HFF-Myc (cell line): Measurements from ENCODE around the gene MRPL24.

Experiments
- DNase-seq: peaks from one replicate; pipeline ENCODE4 v3.0.0-alpha.2; 2011; ENCODE audit warnings: low read depth; ENCODE audit errors: extremely low read depth
- H3K4me3 ChIP-seq: replicated peaks from 2 replicates; pipeline ENCODE4 v1.5.1; 2011; ENCODE audit warnings: low read depth, mild to moderate bottlenecking, control low read depth, low read length
- TF ChIP-seq, protein P1 (sequence below): IDR thresholded peaks from 2 replicates; pipeline ENCODE4 v1.5.1; 2012; ENCODE audit warnings: mild to moderate bottlenecking, low read depth, low read length, control low read depth; ENCODE audit errors: missing control alignments

The MRPL24 gene

DNA sequence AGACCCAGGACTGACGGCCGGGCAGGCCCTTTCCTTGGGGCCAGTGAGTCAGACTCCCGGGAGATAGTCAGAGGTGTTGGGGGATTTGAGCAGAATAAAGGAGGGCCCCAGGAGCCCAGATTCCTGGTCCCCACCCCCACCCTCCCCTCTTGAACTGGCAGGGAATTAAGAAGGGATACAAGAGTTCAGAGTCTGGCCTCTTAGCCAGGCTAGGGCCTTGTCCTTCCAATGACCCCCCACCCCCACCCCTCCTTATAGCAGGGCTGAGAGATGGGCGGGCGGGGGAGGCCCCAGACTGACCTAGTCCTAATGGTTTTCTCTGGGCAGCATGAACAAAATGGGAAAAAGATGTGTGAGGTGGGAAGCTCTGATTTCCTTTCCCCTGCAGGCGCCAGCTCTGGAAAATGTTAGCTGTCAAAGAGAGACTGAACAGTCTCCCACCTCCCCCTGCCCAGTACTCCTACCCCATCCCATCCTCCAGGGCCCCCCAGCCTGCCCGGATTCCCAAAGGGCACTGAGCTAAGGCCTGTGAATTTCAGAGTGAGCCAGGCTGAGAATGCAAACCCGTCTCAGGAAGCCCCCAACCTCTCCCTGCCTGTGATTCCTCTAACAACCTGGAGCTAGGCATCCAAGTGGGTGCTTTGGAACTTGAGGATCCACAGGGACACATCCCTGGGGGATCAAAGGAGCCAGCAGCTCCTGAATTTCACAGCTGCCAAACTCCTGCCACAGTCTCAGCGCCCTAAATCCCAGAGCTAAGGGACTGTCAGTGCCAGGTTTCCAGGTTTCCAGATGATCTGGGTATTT is 29.7 kb downstream of the MRPL24 start:
- TF ChIP-seq, protein P1, sequence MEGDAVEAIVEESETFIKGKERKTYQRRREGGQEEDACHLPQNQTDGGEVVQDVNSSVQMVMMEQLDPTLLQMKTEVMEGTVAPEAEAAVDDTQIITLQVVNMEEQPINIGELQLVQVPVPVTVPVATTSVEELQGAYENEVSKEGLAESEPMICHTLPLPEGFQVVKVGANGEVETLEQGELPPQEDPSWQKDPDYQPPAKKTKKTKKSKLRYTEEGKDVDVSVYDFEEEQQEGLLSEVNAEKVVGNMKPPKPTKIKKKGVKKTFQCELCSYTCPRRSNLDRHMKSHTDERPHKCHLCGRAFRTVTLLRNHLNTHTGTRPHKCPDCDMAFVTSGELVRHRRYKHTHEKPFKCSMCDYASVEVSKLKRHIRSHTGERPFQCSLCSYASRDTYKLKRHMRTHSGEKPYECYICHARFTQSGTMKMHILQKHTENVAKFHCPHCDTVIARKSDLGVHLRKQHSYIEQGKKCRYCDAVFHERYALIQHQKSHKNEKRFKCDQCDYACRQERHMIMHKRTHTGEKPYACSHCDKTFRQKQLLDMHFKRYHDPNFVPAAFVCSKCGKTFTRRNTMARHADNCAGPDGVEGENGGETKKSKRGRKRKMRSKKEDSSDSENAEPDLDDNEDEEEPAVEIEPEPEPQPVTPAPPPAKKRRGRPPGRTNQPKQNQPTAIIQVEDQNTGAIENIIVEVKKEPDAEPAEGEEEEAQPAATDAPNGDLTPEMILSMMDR: no peak

DNA sequence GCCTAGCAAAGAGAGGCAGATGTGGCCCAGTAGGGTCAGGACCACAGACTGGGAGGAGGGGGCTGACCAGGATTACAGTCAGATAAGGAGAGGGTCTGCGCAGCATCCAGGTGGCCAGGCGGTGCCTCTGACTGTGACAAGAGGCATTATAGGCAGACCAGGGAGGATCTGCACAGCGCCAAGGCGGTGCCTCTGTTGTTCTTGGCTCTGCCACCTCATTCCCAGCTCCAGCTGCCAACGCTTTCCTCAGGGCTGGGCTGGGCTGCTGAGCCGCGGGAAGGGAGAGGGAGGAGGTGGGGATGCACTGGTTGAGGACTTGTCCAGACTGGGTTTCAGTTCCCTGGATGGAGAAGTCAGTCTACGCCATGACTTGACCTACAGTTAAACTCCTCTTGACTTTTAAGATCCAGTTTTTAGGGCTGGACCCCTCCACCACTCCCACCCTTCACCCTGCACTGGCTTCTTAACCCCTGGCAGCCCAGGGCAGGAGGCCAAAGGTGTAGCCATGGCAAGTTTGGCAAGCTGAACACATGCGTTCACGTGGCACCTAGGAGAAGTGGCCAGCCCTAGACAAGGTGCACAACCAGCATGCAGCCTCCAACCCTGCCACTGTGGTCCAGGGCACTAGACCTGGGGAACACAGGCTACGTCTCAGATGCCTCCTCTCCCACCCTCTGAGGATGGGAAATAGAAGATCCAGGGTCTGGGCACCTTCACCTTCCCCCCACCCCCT is 31.0 kb downstream of the MRPL24 start:
- TF ChIP-seq, protein P1: no peak
- DNase-seq: no peak
- H3K4me3 ChIP-seq: no peak overlapping the region

More for the DNA sequence above, 29.7 kb downstream of the MRPL24 start:
- H3K4me3 ChIP-seq: no peak overlapping the region
- no peak for DNase-seq

DNA sequence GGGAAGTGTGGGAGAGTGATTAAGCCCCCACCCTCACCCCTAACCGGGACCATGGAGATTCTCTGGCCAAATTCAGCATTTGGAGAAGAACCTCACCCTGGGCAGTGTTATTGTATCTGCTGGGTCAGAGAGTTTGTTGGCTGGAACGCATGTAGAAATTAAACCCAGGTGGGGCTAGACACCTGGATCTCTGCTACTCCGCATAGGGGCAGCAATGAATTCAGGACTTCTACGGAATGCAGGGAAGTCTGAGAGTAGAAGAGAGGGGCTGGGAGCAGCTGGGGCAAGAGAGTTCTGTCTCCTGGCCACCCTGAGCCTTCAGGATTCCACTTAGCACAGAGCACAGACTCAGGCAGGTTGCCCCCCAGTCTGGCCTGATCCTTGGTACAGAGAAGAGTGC is 31.9 kb downstream of the MRPL24 start:
- TF ChIP-seq, protein P1: no peak
- no peak for DNase-seq
- H3K4me3 ChIP-seq: no peak overlapping the region

DNA sequence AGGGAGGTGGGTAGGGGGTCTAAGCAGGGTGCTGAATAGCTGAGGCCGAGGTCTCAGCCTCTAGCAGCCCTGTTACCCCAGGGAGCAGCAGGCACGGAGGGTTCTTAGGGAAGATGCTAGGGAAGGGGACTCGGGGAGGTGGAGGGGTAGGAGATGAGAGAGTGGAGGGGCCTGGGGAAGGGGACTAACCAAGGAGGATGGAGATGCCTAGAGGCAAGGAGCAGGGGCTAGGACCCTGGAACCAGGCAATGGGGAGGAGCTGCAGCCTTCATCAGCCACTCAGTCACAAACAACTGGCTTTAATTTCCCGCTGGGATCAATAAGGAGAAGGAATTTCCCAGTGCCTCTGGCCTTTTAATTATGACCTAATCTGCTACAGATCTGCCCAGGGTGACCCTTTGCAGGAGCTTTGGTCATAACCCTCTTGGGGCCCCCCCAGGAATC is 32.6 kb downstream of the MRPL24 start:
- H3K4me3 ChIP-seq: peak overlapping the region; percentile 12; the same call in 1 of the 2 replicates
- TF ChIP-seq, protein P1: no peak
- no peak for DNase-seq

DNA sequence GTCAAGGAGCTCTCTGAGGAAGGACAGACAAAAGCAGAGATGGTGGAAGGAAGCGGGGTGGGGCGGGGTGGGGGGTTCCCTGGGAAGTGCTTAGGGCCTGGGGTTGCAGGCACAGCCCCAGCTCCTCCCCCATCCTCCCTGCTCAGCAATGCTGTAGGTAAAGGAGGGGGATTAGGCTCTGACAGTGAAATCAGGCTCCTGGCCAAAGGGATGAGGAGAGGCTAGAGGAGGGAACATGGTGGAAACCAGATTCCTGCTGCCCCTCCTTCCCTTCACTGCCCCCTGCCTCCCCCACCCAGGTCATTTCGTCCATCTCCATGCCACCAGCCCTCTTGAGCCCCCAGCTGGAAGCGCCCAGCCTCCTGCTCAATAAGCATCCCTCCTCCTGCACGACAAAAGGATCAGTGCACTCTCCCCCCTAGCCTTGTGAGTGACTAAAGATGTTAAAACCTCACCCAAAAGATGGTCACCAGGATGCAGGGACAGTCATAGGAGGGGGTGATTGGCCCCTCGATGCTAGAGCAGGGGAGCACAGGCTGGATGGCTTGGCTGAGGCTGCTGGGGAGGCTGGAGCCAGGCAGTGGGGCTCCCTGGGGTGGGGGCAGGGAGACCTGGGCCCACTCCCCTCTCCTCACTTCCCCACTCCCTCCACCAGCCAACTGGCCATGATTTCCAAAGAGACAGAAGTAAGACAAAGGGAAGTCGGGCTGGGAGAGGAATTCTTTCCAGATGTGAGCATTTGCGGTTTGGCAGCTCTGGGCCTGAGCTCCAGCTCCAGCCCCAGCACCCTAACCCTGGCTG is 33.3 kb downstream of the MRPL24 start:
- peak; percentile 69 for DNase-seq
- H3K4me3 ChIP-seq: peak overlapping the region; percentile 68
- TF ChIP-seq, protein P1: no peak

DNA sequence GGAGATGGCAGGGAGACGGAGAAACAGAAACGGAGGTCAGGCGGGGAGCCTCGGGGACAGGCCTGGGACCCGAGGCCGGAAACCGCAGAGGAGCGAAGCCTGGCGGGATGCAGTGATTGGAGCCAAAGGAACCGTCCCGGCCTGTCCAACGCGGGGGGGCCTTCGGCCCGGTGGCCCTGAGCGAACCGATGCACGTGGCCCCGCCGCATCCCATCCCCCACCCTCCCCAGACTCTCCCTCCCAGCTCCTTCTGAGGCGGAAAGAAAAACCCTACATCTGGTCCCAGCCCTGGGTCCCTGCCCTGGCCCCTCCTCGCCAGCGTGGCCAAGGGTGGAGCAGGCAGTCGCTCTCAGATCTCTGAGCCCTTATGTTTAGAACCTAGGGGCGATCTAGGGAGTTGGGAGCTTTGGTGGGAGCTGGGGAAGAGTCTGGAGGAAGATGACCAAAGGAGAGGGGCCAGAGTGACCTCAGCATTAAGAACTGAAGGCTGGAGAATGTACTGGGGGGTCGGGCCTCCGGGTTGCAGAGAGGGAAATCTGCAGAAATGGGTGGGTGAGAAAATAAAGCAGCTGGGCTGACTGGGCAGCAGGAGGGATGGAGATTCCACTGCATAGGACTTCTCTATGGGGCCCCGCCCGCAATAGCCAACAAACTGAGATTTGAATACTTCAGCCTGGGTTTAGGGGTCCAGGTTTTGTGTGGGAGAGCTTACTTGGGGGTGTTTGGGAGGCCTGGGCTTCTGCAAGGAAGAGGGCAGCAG is 34.1 kb downstream of the MRPL24 start:
- H3K4me3 ChIP-seq: peak overlapping the region; percentile 68
- DNase-seq: peak; percentile 72

More for the DNA sequence above, 34.1 kb downstream of the MRPL24 start:
- TF ChIP-seq, protein P1: no peak
